GM12878 (cell line): ENCODE data around the gene ASMTL. TPM values are rescaled to one million over a fixed set of nuclear protein-coding genes. Genes with fewer than 3 reads are reported as not detected.

ENCODE experiments used
- ATAC-seq: fragments of 200-7000 bp; cut with Tn5 transposase; 3 replicates; pipeline ENCODE4 v1.9.1; 2020; ENCODE audit warnings: mild to moderate bottlenecking, moderate library complexity
- BruUV-seq: library from RNA; stranded (reverse); fragments of 400-500 nt; replicated peaks from 2 replicates; lab custom pipeline; 2021; lab: Mats Ljungman, UMichigan
- CTCF ChIA-PET: fragments of 300-600 bp; sonication (Branson Sonifier 250); formaldehyde crosslinking; extraction: SDS; loops from one replicate; lab custom pipeline; 2021; ENCODE audit warnings: inconsistent platforms; lab: Yijun Ruan, JAX
- POLR2A ChIA-PET: fragments of 350-600 bp; formaldehyde crosslinking; extraction: SDS; loops from one replicate; lab custom pipeline; 2021; ENCODE audit warnings: inconsistent platforms; lab: Charles Lee
- RAD21 ChIA-PET: fragments of 300-600 bp; sonication (Branson Sonifier 250); formaldehyde crosslinking; loops from one replicate; lab custom pipeline; 2023; ENCODE audit warnings: antibody characterized with exemption; ENCODE audit not compliant: unreplicated experiment; lab: Charles Lee
- SMC1A ChIA-PET: fragments of 300-600 bp; sonication (Branson Sonifier 250); formaldehyde crosslinking; loops from one replicate; lab custom pipeline; 2023; ENCODE audit not compliant: unreplicated experiment, uncharacterized antibody; lab: Charles Lee
- DNase-seq: peaks from one replicate; pipeline ENCODE4 v3.0.0-alpha.2; 2011; ENCODE audit warnings: low read depth, low spot score
- FAIRE-seq: peaks from 3 replicates; lab custom pipeline; 2011; peaks lifted over from hg19 to GRCh38; lab: Jason Lieb, UNC
- H2AFZ ChIP-seq: 2 replicates; pipeline ENCODE4 v1.6.0; 2011; ENCODE audit warnings: low read depth, low read length, control low read depth; ENCODE audit not compliant: control insufficient read depth
- H3K27ac ChIP-seq: 2 replicates; pipeline ENCODE4 v1.5.1; 2011; ENCODE audit warnings: control low read depth; ENCODE audit not compliant: control insufficient read depth, insufficient read depth
- H3K27me3 ChIP-seq, 2 experiments: replicated peaks in 1 of 2; 2 replicates each; pipeline versions ENCODE4 v1.6.0 to v1.6.1; 2011; ENCODE audit warnings: low read length in 1 of 2; ENCODE audit not compliant: control insufficient read depth in 2 of 2, insufficient read depth in 2 of 2
- H3K36me3 ChIP-seq, 2 experiments: 2 replicates each; pipeline ENCODE4 v1.5.1; 2011; ENCODE audit warnings: low read length in 1 of 2; ENCODE audit not compliant: control insufficient read depth in 2 of 2, insufficient read depth in 2 of 2
- H3K4me1 ChIP-seq: 2 replicates; pipeline ENCODE4 v1.6.1; 2011; ENCODE audit warnings: mild to moderate bottlenecking, low read length, moderate library complexity, mixed read lengths; ENCODE audit not compliant: control insufficient read depth, insufficient read depth
- H3K4me2 ChIP-seq: 2 replicates; pipeline ENCODE4 v1.6.0; 2011; ENCODE audit warnings: control low read depth; ENCODE audit not compliant: control insufficient read depth, insufficient read depth
- H3K4me3 ChIP-seq: fragments of 200-600 bp; sonication (generic); 2 replicates; pipeline ENCODE4 v1.5.1; 2016
- H3K79me2 ChIP-seq: 2 replicates; pipeline ENCODE4 v1.6.0; 2011; ENCODE audit warnings: low read length; ENCODE audit not compliant: control insufficient read depth, insufficient read depth
- H3K9ac ChIP-seq: 2 replicates; pipeline ENCODE4 v1.8.0; 2011; ENCODE audit warnings: low read length, control low read depth, mixed read lengths; ENCODE audit not compliant: control insufficient read depth, insufficient read depth
- H3K9me3 ChIP-seq: replicated peaks from 3 replicates; pipeline ENCODE4 v1.5.1; 2011; ENCODE audit warnings: mild to moderate bottlenecking, low read length; ENCODE audit not compliant: control insufficient read depth, insufficient read depth
- H4K20me1 ChIP-seq: 2 replicates; pipeline ENCODE4 v1.6.0; 2011; ENCODE audit not compliant: control insufficient read depth, insufficient read depth
- MEF2B ChIP-seq: fragments of 450-650 bp; IDR thresholded peaks from 2 replicates; pipeline ENCODE4 v1.6.1; 2018; ENCODE audit warnings: mild to moderate bottlenecking, moderate library complexity; ENCODE audit not compliant: partially characterized antibody, poor library complexity, severe bottlenecking
- WGBS: methylation state at CpG from one replicate; pipeline ENCODE4 v1.1.6; 2016; ENCODE audit warnings: low lambda C conversion rate; ENCODE audit not compliant: insufficient replicate concordance, insufficient coverage; ENCODE audit errors: missing lambda C conversion rate; 5-methylcytosine and 5-hydroxymethylcytosine counted together
- in situ Hi-C: fragments of 300-500 bp; cut with MboI; formaldehyde crosslinking; loops from 9 replicates; pipeline ENCODE4 v1.14.3; 2018; ENCODE audit warnings: mixed read lengths
- intact Hi-C: fragments of 100-400 bp; cut with micrococcal nuclease; formaldehyde crosslinking; loops from one replicate; pipeline ENCODE4 v1.14.2; 2022; ENCODE audit not compliant: unreplicated experiment
- polyA plus RNA-seq, 11 experiments: library from polyadenylated mRNA; depleted of rRNA in 4 of 11; unstranded in 6 of 11; stranded (reverse) in 5 of 11; fragments of >200 nt; fragmentation: Nextera tagmentation in 4 of 11; fragmentation: Illumina TruSeq in 1 of 11; extraction: Ambion mirVana in 4 of 11; extraction: Trizol in 1 of 11; gene quantifications; 1 replicate in 1 of 11; 2 replicates in 10 of 11; pipeline versions ENCODE4 v1.2.1 to v1.2.3, GENCODE V29; 2011 to 2016; ENCODE audit warnings: inconsistent platforms in 2 of 11, missing spikeins in 2 of 11, low read depth in 1 of 11
- total RNA-seq, 4 experiments: library from RNA; depleted of rRNA in 3 of 4; stranded (reverse); fragments of >200 nt in 3 of 4; fragmentation: Illumina TruSeq in 1 of 4; extraction: Trizol in 1 of 4; gene quantifications; 2 replicates each; pipeline versions ENCODE4 v1.2.1 to v1.2.3, GENCODE V29; 2013 to 2021
- TF ChIP-seq, protein P1 (sequence below): fragments of 450-650 bp; IDR thresholded peaks from 2 replicates; pipeline ENCODE4 v1.6.1; 2017; ENCODE audit warnings: mild to moderate bottlenecking, low read depth, inconsistent platforms; ENCODE audit not compliant: poor library complexity, severe bottlenecking
- TF ChIP-seq, protein P2 (sequence below): fragments of 450-650 bp; formaldehyde crosslinking; IDR thresholded peaks from 2 replicates; pipeline ENCODE4 v1.5.0; 2022; ENCODE audit warnings: mild to moderate bottlenecking, missing genetic modification characterization
- TF ChIP-seq, protein P3 (sequence below): fragments of 450-650 bp; IDR thresholded peaks from 2 replicates; pipeline ENCODE4 v1.6.1; 2017; ENCODE audit warnings: mild to moderate bottlenecking, moderate library complexity

ASMTL gene
- total and polyA plus RNA-seq, 10 of the 15 experiments (the other 5 are each of a cell fraction or from before 2014, with no cell fraction given): 1.6 to 51.9 (median 32.1) TPM

DNA sequence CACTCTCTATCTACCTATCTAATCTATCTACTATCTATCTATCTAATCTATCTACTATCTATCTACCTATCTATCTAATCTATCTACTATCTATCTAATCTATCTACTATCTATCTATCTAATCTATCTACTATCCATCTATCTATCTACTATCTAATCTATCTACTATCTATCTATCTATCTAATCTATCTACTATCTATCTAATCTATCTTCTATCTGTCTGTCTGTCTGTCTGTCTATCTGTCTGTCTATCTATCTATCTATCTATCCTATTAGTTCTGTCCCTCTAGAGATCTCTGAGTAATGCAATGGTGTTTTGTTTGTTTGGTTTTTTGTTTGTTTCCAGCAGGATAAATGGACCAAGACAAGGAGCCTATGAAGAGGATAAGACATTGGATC lies 9.4 kb upstream of the ASMTL start (continued):
- TF ChIP-seq, protein P1, sequence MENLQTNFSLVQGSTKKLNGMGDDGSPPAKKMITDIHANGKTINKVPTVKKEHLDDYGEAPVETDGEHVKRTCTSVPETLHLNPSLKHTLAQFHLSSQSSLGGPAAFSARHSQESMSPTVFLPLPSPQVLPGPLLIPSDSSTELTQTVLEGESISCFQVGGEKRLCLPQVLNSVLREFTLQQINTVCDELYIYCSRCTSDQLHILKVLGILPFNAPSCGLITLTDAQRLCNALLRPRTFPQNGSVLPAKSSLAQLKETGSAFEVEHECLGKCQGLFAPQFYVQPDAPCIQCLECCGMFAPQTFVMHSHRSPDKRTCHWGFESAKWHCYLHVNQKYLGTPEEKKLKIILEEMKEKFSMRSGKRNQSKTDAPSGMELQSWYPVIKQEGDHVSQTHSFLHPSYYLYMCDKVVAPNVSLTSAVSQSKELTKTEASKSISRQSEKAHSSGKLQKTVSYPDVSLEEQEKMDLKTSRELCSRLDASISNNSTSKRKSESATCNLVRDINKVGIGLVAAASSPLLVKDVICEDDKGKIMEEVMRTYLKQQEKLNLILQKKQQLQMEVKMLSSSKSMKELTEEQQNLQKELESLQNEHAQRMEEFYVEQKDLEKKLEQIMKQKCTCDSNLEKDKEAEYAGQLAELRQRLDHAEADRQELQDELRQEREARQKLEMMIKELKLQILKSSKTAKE: no peak
- TF ChIP-seq, protein P2, sequence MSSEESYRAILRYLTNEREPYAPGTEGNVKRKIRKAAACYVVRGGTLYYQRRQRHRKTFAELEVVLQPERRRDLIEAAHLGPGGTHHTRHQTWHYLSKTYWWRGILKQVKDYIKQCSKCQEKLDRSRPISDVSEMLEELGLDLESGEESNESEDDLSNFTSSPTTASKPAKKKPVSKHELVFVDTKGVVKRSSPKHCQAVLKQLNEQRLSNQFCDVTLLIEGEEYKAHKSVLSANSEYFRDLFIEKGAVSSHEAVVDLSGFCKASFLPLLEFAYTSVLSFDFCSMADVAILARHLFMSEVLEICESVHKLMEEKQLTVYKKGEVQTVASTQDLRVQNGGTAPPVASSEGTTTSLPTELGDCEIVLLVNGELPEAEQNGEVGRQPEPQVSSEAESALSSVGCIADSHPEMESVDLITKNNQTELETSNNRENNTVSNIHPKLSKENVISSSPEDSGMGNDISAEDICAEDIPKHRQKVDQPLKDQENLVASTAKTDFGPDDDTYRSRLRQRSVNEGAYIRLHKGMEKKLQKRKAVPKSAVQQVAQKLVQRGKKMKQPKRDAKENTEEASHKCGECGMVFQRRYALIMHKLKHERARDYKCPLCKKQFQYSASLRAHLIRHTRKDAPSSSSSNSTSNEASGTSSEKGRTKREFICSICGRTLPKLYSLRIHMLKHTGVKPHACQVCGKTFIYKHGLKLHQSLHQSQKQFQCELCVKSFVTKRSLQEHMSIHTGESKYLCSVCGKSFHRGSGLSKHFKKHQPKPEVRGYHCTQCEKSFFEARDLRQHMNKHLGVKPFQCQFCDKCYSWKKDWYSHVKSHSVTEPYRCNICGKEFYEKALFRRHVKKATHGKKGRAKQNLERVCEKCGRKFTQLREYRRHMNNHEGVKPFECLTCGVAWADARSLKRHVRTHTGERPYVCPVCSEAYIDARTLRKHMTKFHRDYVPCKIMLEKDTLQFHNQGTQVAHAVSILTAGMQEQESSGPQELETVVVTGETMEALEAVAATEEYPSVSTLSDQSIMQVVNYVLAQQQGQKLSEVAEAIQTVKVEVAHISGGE (CRISPR knock-in tag): no peak
- TF ChIP-seq MEF2B: no peak

DNA sequence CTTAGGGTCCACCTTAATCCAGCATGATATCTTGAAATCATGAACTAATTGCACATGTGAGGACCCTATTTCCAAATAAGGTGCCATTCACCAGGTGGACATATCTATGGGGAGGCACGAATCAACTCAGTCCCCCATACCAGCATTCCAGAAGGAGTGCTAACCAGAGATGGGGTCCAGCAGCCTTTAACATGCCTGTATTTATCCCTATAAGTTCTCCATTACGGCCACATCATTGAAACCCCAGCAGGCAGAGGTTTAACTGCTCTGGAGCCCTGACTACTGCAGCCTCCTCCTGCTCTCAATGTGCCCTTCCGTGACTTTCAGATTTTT lies 3.2 kb upstream of the ASMTL start:
- Histone ChIP-seq H3K79me2 (peaks cover 17% of the 10 kb centered on the region), H3K4me2 (no peak overlapping the region)
- SMC1A ChIA-PET: no interaction called here

More for the DNA sequence above, 3.2 kb upstream of the ASMTL start:
- 76% methylated on average over 3 of the region's 3 CpGs for WGBS
- H3K36me3 ChIP-seq: no peaks in the 10 kb centered on the region
- H2AFZ ChIP-seq: no peak overlapping the region
- no peaks in the 10 kb centered on the region for H3K27me3 ChIP-seq
- no peak for ATAC-seq
- H3K4me3 ChIP-seq: no peak overlapping the region
- ChIA-PET RAD21 (no interaction called here), POLR2A (no interaction called here), CTCF (no interaction called here)
- BruUV-seq: no TSS peak
- no peak overlapping the region for H3K9ac ChIP-seq
- FAIRE-seq: no peak
- TF ChIP-seq, protein P3, sequence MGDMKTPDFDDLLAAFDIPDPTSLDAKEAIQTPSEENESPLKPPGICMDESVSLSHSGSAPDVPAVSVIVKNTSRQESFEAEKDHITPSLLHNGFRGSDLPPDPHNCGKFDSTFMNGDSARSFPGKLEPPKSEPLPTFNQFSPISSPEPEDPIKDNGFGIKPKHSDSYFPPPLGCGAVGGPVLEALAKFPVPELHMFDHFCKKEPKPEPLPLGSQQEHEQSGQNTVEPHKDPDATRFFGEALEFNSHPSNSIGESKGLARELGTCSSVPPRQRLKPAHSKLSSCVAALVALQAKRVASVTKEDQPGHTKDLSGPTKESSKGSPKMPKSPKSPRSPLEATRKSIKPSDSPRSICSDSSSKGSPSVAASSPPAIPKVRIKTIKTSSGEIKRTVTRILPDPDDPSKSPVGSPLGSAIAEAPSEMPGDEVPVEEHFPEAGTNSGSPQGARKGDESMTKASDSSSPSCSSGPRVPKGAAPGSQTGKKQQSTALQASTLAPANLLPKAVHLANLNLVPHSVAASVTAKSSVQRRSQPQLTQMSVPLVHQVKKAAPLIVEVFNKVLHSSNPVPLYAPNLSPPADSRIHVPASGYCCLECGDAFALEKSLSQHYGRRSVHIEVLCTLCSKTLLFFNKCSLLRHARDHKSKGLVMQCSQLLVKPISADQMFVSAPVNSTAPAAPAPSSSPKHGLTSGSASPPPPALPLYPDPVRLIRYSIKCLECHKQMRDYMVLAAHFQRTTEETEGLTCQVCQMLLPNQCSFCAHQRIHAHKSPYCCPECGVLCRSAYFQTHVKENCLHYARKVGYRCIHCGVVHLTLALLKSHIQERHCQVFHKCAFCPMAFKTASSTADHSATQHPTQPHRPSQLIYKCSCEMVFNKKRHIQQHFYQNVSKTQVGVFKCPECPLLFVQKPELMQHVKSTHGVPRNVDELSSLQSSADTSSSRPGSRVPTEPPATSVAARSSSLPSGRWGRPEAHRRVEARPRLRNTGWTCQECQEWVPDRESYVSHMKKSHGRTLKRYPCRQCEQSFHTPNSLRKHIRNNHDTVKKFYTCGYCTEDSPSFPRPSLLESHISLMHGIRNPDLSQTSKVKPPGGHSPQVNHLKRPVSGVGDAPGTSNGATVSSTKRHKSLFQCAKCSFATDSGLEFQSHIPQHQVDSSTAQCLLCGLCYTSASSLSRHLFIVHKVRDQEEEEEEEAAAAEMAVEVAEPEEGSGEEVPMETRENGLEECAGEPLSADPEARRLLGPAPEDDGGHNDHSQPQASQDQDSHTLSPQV: no peak
- peaks cover 4% of the 10 kb centered on the region for H3K4me1 ChIP-seq
- H4K20me1 ChIP-seq: no peaks in the 10 kb centered on the region
- H3K27ac ChIP-seq: no peak overlapping the region
- no peak for DNase-seq
- intact Hi-C loops (loop anchor here (10.0 kb wide), 2 partner anchors 1169 to 1239 kb away; partner anchors contain the start of gene CD99), in situ Hi-C loops (loop anchor here (5.0 to 25.0 kb wide), 3 partner anchors 126 to 1159 kb away; partner anchors contain the start of genes DHRSX and ZBED1)
- H3K9me3 ChIP-seq: peaks cover 3% of the 10 kb centered on the region; the same call in 2 of the 3 replicates
